B cell (primary cell): Measurements from ENCODE around the gene STXBP5L. TPM values are rescaled to one million over a fixed set of nuclear protein-coding genes. Genes with fewer than 3 reads are reported as not detected.

Experiments
- ATAC-seq: fragments of 200-7000 bp; cut with Tn5 transposase; one replicate; pipeline ENCODE4 v1.10.0; 2021; ENCODE audit warnings: low read depth, mild to moderate bottlenecking, moderate number of reproducible peaks, moderate library complexity
- CTCF ChIA-PET: fragments of 350-600 bp; sonication (Branson Sonifier 250); formaldehyde crosslinking; loops from one replicate; lab custom pipeline; 2021; ENCODE audit warnings: antibody characterized with exemption, inconsistent platforms; lab: Charles Lee
- POLR2A ChIA-PET: fragments of 350-600 bp; sonication (Branson Sonifier 250); formaldehyde crosslinking; loops from one replicate; lab custom pipeline; 2021; ENCODE audit warnings: antibody characterized with exemption; lab: Charles Lee
- DNase-seq: peaks from one replicate; pipeline ENCODE4 v3.0.0; 2013
- H2AFZ ChIP-seq: 2 replicates; pipeline ENCODE4 v1.6.1; 2012; ENCODE audit warnings: mild to moderate bottlenecking, low read depth, low read length; ENCODE audit not compliant: insufficient read depth, poor library complexity, severe bottlenecking
- H3K27ac ChIP-seq, 2 donors: 1 replicate in 1 of 2; 2 replicates in 1 of 2; pipeline ENCODE4 v1.5.1; 2012 to 2013; ENCODE audit warnings: low read length in 2 of 2, mild to moderate bottlenecking in 2 of 2, moderate library complexity in 1 of 2
- H3K27me3 ChIP-seq, 4 experiments: fragments of 200-600 bp in 1 of 4; sonication (generic) in 1 of 4; replicated peaks in 1 of 4; 1 replicate in 2 of 4; 2 replicates in 2 of 4; pipeline versions ENCODE4 v1.6.1 to v1.7.0; 2013 to 2016; ENCODE audit warnings: low read length in 3 of 4, mild to moderate bottlenecking in 2 of 4, mixed read lengths in 1 of 4, moderate library complexity in 1 of 4; ENCODE audit not compliant: insufficient read depth in 4 of 4, control insufficient read depth in 3 of 4; ENCODE audit errors: control extremely low read depth in 1 of 4
- H3K36me3 ChIP-seq, 2 experiments: replicated peaks in 1 of 2; 1 replicate in 1 of 2; 2 replicates in 1 of 2; pipeline versions ENCODE4 v1.6.1 to v1.7.1; 2013; ENCODE audit warnings: low read length in 1 of 2; ENCODE audit not compliant: insufficient read depth in 2 of 2, control insufficient read depth in 1 of 2; ENCODE audit errors: control extremely low read depth in 1 of 2, extremely low read depth in 1 of 2
- H3K4me1 ChIP-seq, 2 donors: fragments of 200-600 bp in 1 of 2; sonication (generic) in 1 of 2; 1 replicate in 1 of 2; 2 replicates in 1 of 2; pipeline versions ENCODE4 v1.5.1 to v1.6.1; 2013 to 2017; ENCODE audit warnings: low read length in 2 of 2; ENCODE audit not compliant: control insufficient read depth in 2 of 2, insufficient read depth in 2 of 2
- H3K4me2 ChIP-seq: replicated peaks from 2 replicates; pipeline ENCODE3; 2012; ENCODE audit warnings: mild to moderate bottlenecking, low read depth, low read length; ENCODE audit not compliant: poor library complexity, severe bottlenecking
- H3K4me3 ChIP-seq, 5 experiments: fragments of 200-600 bp in 1 of 5; sonication (generic) in 1 of 5; 1 replicate in 3 of 5; 2 replicates in 2 of 5; pipeline versions ENCODE4 v1.5.1 to v1.7.0; 2011 to 2016; ENCODE audit warnings: low read length in 4 of 5, mild to moderate bottlenecking in 4 of 5, low read depth in 2 of 5, control low read depth in 1 of 5, moderate library complexity in 1 of 5; ENCODE audit not compliant: insufficient read depth in 1 of 5; ENCODE audit errors: control extremely low read depth in 1 of 5, extremely low read depth in 1 of 5
- H3K79me2 ChIP-seq: fragments of 200-600 bp; sonication (generic); one replicate; pipeline ENCODE4 v1.6.0; 2016; ENCODE audit warnings: low read length; ENCODE audit not compliant: control insufficient read depth, insufficient read depth
- H3K9ac ChIP-seq: fragments of 200-600 bp; sonication (generic); 2 replicates; pipeline ENCODE4 v1.6.1; 2017; ENCODE audit warnings: mild to moderate bottlenecking, low read length, moderate library complexity
- H3K9me3 ChIP-seq, 3 donors: one replicate each; pipeline versions ENCODE4 v1.6.1 to v1.7.1; 2013; ENCODE audit warnings: low read length in 2 of 3; ENCODE audit not compliant: control insufficient read depth in 2 of 3, insufficient read depth in 1 of 3; ENCODE audit errors: control extremely low read depth in 1 of 3
- H4K20me1 ChIP-seq: 2 replicates; pipeline ENCODE4 v1.6.0; 2012; ENCODE audit warnings: mild to moderate bottlenecking, low read length; ENCODE audit not compliant: insufficient read depth, control insufficient read depth, poor library complexity, severe bottlenecking
- H3K27ac Mint-ChIP-seq: one replicate; pipeline ENCODE4 v1.8.0; 2021; ENCODE audit warnings: mixed read lengths
- H3K27me3 Mint-ChIP-seq: one replicate; pipeline ENCODE4 v1.8.0; 2021; ENCODE audit warnings: mixed read lengths
- H3K4me1 Mint-ChIP-seq: one replicate; pipeline ENCODE4 v1.8.0; 2021; ENCODE audit warnings: mixed read lengths
- H3K4me3 Mint-ChIP-seq: one replicate; pipeline ENCODE4 v1.8.0; 2021; ENCODE audit warnings: mixed read lengths
- H3K9me3 Mint-ChIP-seq: one replicate; pipeline ENCODE4 v1.8.0; 2022; ENCODE audit warnings: mixed read lengths; ENCODE audit not compliant: insufficient read depth
- EZH2 ChIP-seq: IDR thresholded peaks from 2 replicates; pipeline ENCODE4 v1.6.1; 2012; ENCODE audit warnings: borderline replicate concordance, low read depth, mild to moderate bottlenecking, moderate library complexity, low read length; ENCODE audit not compliant: insufficient read depth, poor library complexity, severe bottlenecking
- WGBS: methylation state at CpG from one replicate; pipeline ENCODE4 v1.1.5; 2013; ENCODE audit warnings: missing lambda C conversion rate; ENCODE audit not compliant: insufficient coverage; 5-methylcytosine and 5-hydroxymethylcytosine counted together
- intact Hi-C: fragments of 100-400 bp; cut with micrococcal nuclease; formaldehyde crosslinking; loops from one replicate; pipeline ENCODE4 v1.10.0; 2022
- polyA plus RNA-seq: library from polyadenylated mRNA; depleted of rRNA; stranded (reverse); fragments of >200 nt; gene quantifications from 2 replicates; pipeline ENCODE4 v1.2.3, GENCODE V29; 2012
- total RNA-seq, 2 donors: library from RNA; stranded (reverse); fragments of 120-200 nt in 1 of 2; gene quantifications; 1 replicate in 1 of 2; 2 replicates in 1 of 2; pipeline versions ENCODE4 v1.2.3 to v1.2.4, GENCODE V29; 2013 to 2022
- TF ChIP-seq, protein P1 (sequence below): fragments of 200-600 bp; IDR thresholded peaks from one replicate; pipeline ENCODE4 v1.8.0; 2022; ENCODE audit warnings: antibody characterized with exemption, mild to moderate bottlenecking

STXBP5L gene
- total and polyA plus RNA-seq, 2 donors (not counting 1 experiment from before 2014, with no cell fraction given) = not detected

DNA sequence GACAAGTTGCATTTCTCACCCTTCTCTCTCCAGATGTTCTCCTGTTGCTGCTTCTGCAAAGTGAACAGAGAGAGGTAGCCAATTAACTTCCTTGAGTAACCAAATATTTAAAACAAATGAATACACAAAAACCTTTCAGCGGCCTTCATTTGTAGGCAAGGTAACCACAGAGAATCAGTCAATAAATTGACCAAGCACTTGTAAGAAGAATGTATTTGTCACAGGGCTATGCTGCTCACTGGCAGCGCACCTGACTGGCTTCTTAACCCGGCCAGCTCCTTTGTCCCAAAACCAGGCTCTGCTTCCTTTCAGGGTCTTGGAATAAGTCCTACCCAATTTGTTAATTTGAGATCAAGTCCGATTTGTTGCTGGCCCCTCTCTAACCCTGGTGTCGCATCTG lies 43.5 kb upstream of the STXBP5L start:
- H3K4me3 Mint-ChIP-seq = no peak overlapping the region
- Histone ChIP-seq H3K79me2 (no peaks in the 10 kb centered on the region), H2AFZ (no peak overlapping the region), H3K9me3 (no peaks in the 10 kb centered on the region), H4K20me1 (no peaks in the 10 kb centered on the region), H3K36me3 (no peaks in the 10 kb centered on the region), H3K9ac (no peak overlapping the region), H3K4me2 (no peak overlapping the region), H3K4me1 (no peaks in the 10 kb centered on the region), H3K27ac (no peak overlapping the region), H3K4me3 (no peak overlapping the region), H3K27me3 (peaks cover 0 to 2% (median 0%) of the 10 kb centered on the region in 4 experiments)
- CTCF ChIA-PET = no interaction called here
- H3K27me3 Mint-ChIP-seq = peaks cover 15% of the 10 kb centered on the region
- no peak overlapping the region for H3K27ac Mint-ChIP-seq
- no peak for DNase-seq
- ATAC-seq = no peak
- POLR2A ChIA-PET = no interaction called here
- 38% methylated on average over 2 of the region's 5 CpGs for WGBS
- no peaks in the 10 kb centered on the region for H3K9me3 Mint-ChIP-seq
- no peaks in the 10 kb centered on the region for H3K4me1 Mint-ChIP-seq
- intact Hi-C loops = no loop called here
- TF ChIP-seq EZH2 = no peak
- TF ChIP-seq, protein P1, sequence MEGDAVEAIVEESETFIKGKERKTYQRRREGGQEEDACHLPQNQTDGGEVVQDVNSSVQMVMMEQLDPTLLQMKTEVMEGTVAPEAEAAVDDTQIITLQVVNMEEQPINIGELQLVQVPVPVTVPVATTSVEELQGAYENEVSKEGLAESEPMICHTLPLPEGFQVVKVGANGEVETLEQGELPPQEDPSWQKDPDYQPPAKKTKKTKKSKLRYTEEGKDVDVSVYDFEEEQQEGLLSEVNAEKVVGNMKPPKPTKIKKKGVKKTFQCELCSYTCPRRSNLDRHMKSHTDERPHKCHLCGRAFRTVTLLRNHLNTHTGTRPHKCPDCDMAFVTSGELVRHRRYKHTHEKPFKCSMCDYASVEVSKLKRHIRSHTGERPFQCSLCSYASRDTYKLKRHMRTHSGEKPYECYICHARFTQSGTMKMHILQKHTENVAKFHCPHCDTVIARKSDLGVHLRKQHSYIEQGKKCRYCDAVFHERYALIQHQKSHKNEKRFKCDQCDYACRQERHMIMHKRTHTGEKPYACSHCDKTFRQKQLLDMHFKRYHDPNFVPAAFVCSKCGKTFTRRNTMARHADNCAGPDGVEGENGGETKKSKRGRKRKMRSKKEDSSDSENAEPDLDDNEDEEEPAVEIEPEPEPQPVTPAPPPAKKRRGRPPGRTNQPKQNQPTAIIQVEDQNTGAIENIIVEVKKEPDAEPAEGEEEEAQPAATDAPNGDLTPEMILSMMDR = no peak

DNA sequence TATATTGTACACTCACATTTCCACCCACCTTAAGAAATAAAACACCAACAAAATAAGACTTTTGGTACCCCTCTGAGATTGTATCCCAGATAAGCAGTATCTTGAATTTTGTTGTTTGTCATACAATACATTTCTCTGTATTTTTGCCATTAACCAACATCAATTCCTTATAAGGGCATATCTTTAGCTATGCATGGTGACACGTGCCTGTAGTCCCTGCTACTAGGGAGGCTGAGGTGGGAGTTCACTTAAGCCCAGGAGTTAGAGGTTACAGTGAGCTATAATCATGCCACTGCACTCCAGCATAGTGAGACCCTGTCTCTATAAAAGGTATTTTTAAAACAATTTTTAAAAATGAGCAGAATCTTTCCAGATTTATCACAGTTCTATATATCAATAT lies 32.5 kb upstream of the STXBP5L start:
- Mint-ChIP-seq H3K27ac (no peak overlapping the region), H3K27me3 (peaks cover 12% of the 10 kb centered on the region), H3K9me3 (no peaks in the 10 kb centered on the region), H3K4me3 (no peak overlapping the region), H3K4me1 (no peaks in the 10 kb centered on the region)
- intact Hi-C loops = no loop called here
- ChIA-PET CTCF (no interaction called here), POLR2A (no interaction called here)
- H3K36me3 ChIP-seq = no peaks in the 10 kb centered on the region
- no peaks in the 10 kb centered on the region for H4K20me1 ChIP-seq
- TF ChIP-seq, protein P1 = no peak
- TF ChIP-seq EZH2 = no peak
- no peak overlapping the region for H2AFZ ChIP-seq
- no peak overlapping the region for H3K4me2 ChIP-seq
- no peaks in the 10 kb centered on the region for H3K4me1 ChIP-seq
- no peaks in the 10 kb centered on the region for H3K9me3 ChIP-seq
- H3K27me3 ChIP-seq = no peaks in the 10 kb centered on the region
- no peak for DNase-seq
- no peak for ATAC-seq
- H3K79me2 ChIP-seq = no peaks in the 10 kb centered on the region
- no peak overlapping the region for H3K4me3 ChIP-seq
- no peak overlapping the region for H3K9ac ChIP-seq
- WGBS = no CpG with 5 or more reads among the region's 1 CpG
- no peak overlapping the region for H3K27ac ChIP-seq
